SK-N-SH treated with all-trans-retinoic acid at 6 μM for 48 hours (cell line): ENCODE results near the gene PRADC1.

ENCODE experiments used
- ATAC-seq: fragments of 200-7000 bp; cut with Tn5 transposase; 3 replicates; pipeline ENCODE4 v1.9.1; 2020; ENCODE audit warnings: mild to moderate bottlenecking, moderate library complexity
- ARNTL ChIP-seq: fragments of 450-650 bp; formaldehyde crosslinking; IDR thresholded peaks from 2 replicates; pipeline ENCODE4 v1.5.0; 2020; ENCODE audit warnings: low read depth, mild to moderate bottlenecking, moderate library complexity, borderline replicate concordance
- BACH2 ChIP-seq: fragments of 250-450 bp; sonication (Bioruptor Pico); IDR thresholded peaks from 2 replicates; pipeline ENCODE4 v1.9.0; 2021; ENCODE audit warnings: mild to moderate bottlenecking, borderline replicate concordance
- CREB5 ChIP-seq: fragments of 250-450 bp; sonication (Bioruptor Pico); IDR thresholded peaks from 2 replicates; pipeline ENCODE4 v1.5.1; 2020; ENCODE audit warnings: low read depth, mild to moderate bottlenecking, moderate library complexity
- CSDC2 ChIP-seq: fragments of 250-450 bp; sonication (Bioruptor Pico); IDR thresholded peaks from 2 replicates; pipeline ENCODE4 v1.5.0; 2020; ENCODE audit warnings: mild to moderate bottlenecking, moderate library complexity
- CSRNP3 ChIP-seq: fragments of 250-450 bp; sonication (Bioruptor Pico); IDR thresholded peaks from 2 replicates; pipeline ENCODE4 v1.5.1; 2021; ENCODE audit warnings: mild to moderate bottlenecking, moderate library complexity
- ESRRG ChIP-seq: fragments of 250-450 bp; sonication (Bioruptor Pico); IDR thresholded peaks from 2 replicates; pipeline ENCODE4 v1.6.1; 2021; ENCODE audit warnings: mild to moderate bottlenecking
- GLIS3 ChIP-seq: fragments of 250-450 bp; sonication (Bioruptor Pico); IDR thresholded peaks from 2 replicates; pipeline ENCODE4 v1.5.0; 2020; ENCODE audit warnings: mild to moderate bottlenecking, moderate library complexity
- ISL1 ChIP-seq: fragments of 250-450 bp; sonication (Bioruptor Pico); IDR thresholded peaks from 2 replicates; pipeline ENCODE4 v2.1.2; 2022; ENCODE audit warnings: mild to moderate bottlenecking, moderate library complexity
- OSR1 ChIP-seq: fragments of 250-450 bp; sonication (Bioruptor Pico); IDR thresholded peaks from 2 replicates; pipeline ENCODE4 v1.8.0; 2022; ENCODE audit warnings: moderate library complexity, mild to moderate bottlenecking, inconsistent platforms
- PATZ1 ChIP-seq: fragments of 250-450 bp; sonication (Bioruptor Pico); IDR thresholded peaks from 2 replicates; pipeline ENCODE4 v1.8.0; 2020; ENCODE audit warnings: mild to moderate bottlenecking, moderate library complexity, borderline replicate concordance
- POU6F1 ChIP-seq: fragments of 250-450 bp; sonication (Bioruptor Pico); IDR thresholded peaks from 2 replicates; pipeline ENCODE4 v1.8.0; 2021; ENCODE audit warnings: low read depth, mild to moderate bottlenecking, moderate library complexity, borderline replicate concordance
- PPARA ChIP-seq: fragments of 250-450 bp; sonication (Bioruptor Pico); IDR thresholded peaks from 2 replicates; pipeline ENCODE4 v1.5.0; 2020; ENCODE audit warnings: mild to moderate bottlenecking, borderline replicate concordance
- RARB ChIP-seq: fragments of 250-450 bp; sonication (Bioruptor Pico); IDR thresholded peaks from 2 replicates; pipeline ENCODE4 v1.8.0; 2021; ENCODE audit warnings: mild to moderate bottlenecking, moderate library complexity
- TCF4 ChIP-seq: fragments of 250-450 bp; sonication (Bioruptor Pico); IDR thresholded peaks from 2 replicates; pipeline ENCODE4 v1.8.0; 2021; ENCODE audit warnings: mild to moderate bottlenecking, moderate library complexity, borderline replicate concordance
- TOX ChIP-seq: fragments of 250-450 bp; sonication (Bioruptor Pico); IDR thresholded peaks from 2 replicates; pipeline ENCODE4 v1.8.0; 2021; ENCODE audit warnings: mild to moderate bottlenecking, moderate library complexity, borderline replicate concordance
- ZC3H10 ChIP-seq: fragments of 250-450 bp; sonication (Bioruptor Pico); IDR thresholded peaks from 2 replicates; pipeline ENCODE4 v1.5.1; 2021; ENCODE audit warnings: mild to moderate bottlenecking, moderate library complexity
- ZFP3 ChIP-seq: fragments of 250-450 bp; sonication (Bioruptor Pico); IDR thresholded peaks from 2 replicates; pipeline ENCODE4 v1.5.0; 2020; ENCODE audit warnings: mild to moderate bottlenecking, moderate library complexity
- ZFP30 ChIP-seq: fragments of 450-650 bp; formaldehyde crosslinking; IDR thresholded peaks from 2 replicates; pipeline ENCODE4 v1.5.0; 2022; ENCODE audit warnings: mild to moderate bottlenecking, moderate library complexity
- ZNF565 ChIP-seq: fragments of 450-650 bp; formaldehyde crosslinking; conservative IDR thresholded peaks from 2 replicates; pipeline ENCODE4 v1.5.0; 2020; ENCODE audit warnings: low read depth, mild to moderate bottlenecking, moderate library complexity
- ZNF70 ChIP-seq: fragments of 450-650 bp; formaldehyde crosslinking; IDR thresholded peaks from 2 replicates; pipeline ENCODE4 v1.5.0; 2020; ENCODE audit warnings: mild to moderate bottlenecking, moderate library complexity
- ZNF8 ChIP-seq: fragments of 450-650 bp; formaldehyde crosslinking; IDR thresholded peaks from 2 replicates; pipeline ENCODE4 v1.5.0; 2020; ENCODE audit warnings: mild to moderate bottlenecking, moderate library complexity

Gene PRADC1

GRCh38 chr2:73267008-73267407 is 34.0 kb upstream of the PRADC1 start:
- TF ChIP-seq BACH2 (CRISPR knock-in tag) = no peak
- no peak for TF ChIP-seq CSDC2
- no peak for TF ChIP-seq ISL1 (CRISPR knock-in tag)
- ATAC-seq = no peak

GRCh38 chr2:73266061-73266901 is 33.2 kb upstream of the PRADC1 start:
- TF ChIP-seq PPARA (CRISPR knock-in tag) = no peak
- TF ChIP-seq ARNTL (CRISPR knock-in tag) = no peak
- TF ChIP-seq ZFP3 = no peak
- TF ChIP-seq ZNF565 = no peak
- no peak for TF ChIP-seq CSRNP3 (CRISPR knock-in tag)
- no peak for TF ChIP-seq TOX
- TF ChIP-seq CREB5 (CRISPR knock-in tag) = no peak
- no peak for TF ChIP-seq ZFP30 (CRISPR knock-in tag)
- TF ChIP-seq TCF4 (CRISPR knock-in tag) = no peak
- TF ChIP-seq ZNF8 = no peak
- TF ChIP-seq BACH2 (CRISPR knock-in tag) = no peak
- TF ChIP-seq ESRRG (CRISPR knock-in tag) = no peak
- no peak for TF ChIP-seq OSR1 (CRISPR knock-in tag)
- TF ChIP-seq POU6F1 = no peak
- no peak for TF ChIP-seq CSDC2
- TF ChIP-seq RARB (CRISPR knock-in tag) = no peak
- TF ChIP-seq ZC3H10 = no peak
- TF ChIP-seq ZNF70 (CRISPR knock-in tag) = no peak
- TF ChIP-seq PATZ1 (CRISPR knock-in tag) = no peak
- no peak for TF ChIP-seq GLIS3 (CRISPR knock-in tag)
- ATAC-seq = no peak; the same call in 2 of the 3 replicates

- ATAC-seq = no peak
- TF ChIP-seq OSR1 (CRISPR knock-in tag) (no peak), ZC3H10 (no peak), ZFP30 (CRISPR knock-in tag) (no peak), POU6F1 (no peak), BACH2 (CRISPR knock-in tag) (no peak)
- TF ChIP-seq, all 23 proteins: peak for 0
Observed at GRCh38 chr2:73265298-73266060, 32.4 kb upstream of the PRADC1 start.
